ENCODE results near the gene CALML3. TPM values are rescaled to one million over a fixed set of nuclear protein-coding genes. Genes with fewer than 3 reads are reported as not detected.

The CALML3 gene
- total RNA-seq, 1 experiment from 2014 or later = not detected

- DNase-seq (ENCODE audit: low read depth) = no peak
These were observed 17.8 kb upstream of the CALML3 start for GRCh38 chr10:5506751-5507648.

GRCh38 chr10:5507649-5508131, 17.1 kb upstream of the CALML3 start:
- DNase-seq (ENCODE audit: low read depth) = no peak

GRCh38 chr10:5508161-5508604, 16.6 kb upstream of the CALML3 start:
- no peak for DNase-seq (ENCODE audit: low read depth)

GRCh38 chr10:5508786-5509185, 16.0 kb upstream of the CALML3 start:
- DNase-seq (ENCODE audit: low read depth) = no peak

- DNase-seq (ENCODE audit: low read depth) = no peak
These were observed 15.5 kb upstream of the CALML3 start for GRCh38 chr10:5509236-5509635.

- DNase-seq (ENCODE audit: low read depth) = no peak
These were observed 15.1 kb upstream of the CALML3 start for GRCh38 chr10:5509691-5510090.

- DNase-seq (ENCODE audit: low read depth) = no peak
These were observed 14.3 kb upstream of the CALML3 start for GRCh38 chr10:5510281-5511072.

- no peak for DNase-seq (ENCODE audit: low read depth)
These were observed 13.4 kb upstream of the CALML3 start for GRCh38 chr10:5511231-5511884.

- DNase-seq (ENCODE audit: low read depth) = no peak
These were observed 12.9 kb upstream of the CALML3 start for GRCh38 chr10:5511885-5512280.

GRCh38 chr10:5512331-5512730, 12.4 kb upstream of the CALML3 start:
- DNase-seq (ENCODE audit: low read depth) = no peak

GRCh38 chr10:5512881-5513612, 11.7 kb upstream of the CALML3 start:
- DNase-seq (ENCODE audit: low read depth) = no peak

GRCh38 chr10:5514226-5514850, 10.4 kb upstream of the CALML3 start:
- no peak for DNase-seq (ENCODE audit: low read depth)

GRCh38 chr10:5515948-5516761, 8.6 kb upstream of the CALML3 start:
- DNase-seq (ENCODE audit: low read depth) = no peak

- no peak for DNase-seq (ENCODE audit: low read depth)
These were observed 7.2 kb upstream of the CALML3 start for GRCh38 chr10:5517546-5517945.

- DNase-seq (ENCODE audit: low read depth) = no peak
These were observed 6.6 kb upstream of the CALML3 start for GRCh38 chr10:5518143-5518542.

GRCh38 chr10:5519054-5519453, 5.7 kb upstream of the CALML3 start:
- DNase-seq (ENCODE audit: low read depth) = no peak

GRCh38 chr10:5522913-5523560, 1.7 kb upstream of the CALML3 start:
- DNase-seq (ENCODE audit: low read depth) = no peak

- no peak for DNase-seq (ENCODE audit: low read depth)
These were observed 776 bp upstream of the CALML3 start for GRCh38 chr10:5523796-5524574.
